Stimulated activated naive CD8-positive, alpha-beta T cell treated with anti-CD3 and anti-CD28 coated beads, Interleukin-15, Interleukin-2, amounts not matched to agents 100 ng/mL and 50 ng/mL, for 24 hours (primary cell): ENCODE data around the gene KCNQ1OT1.

Experiments
- H3K27ac Mint-ChIP-seq: one replicate; pipeline ENCODE4 v1.8.0; 2021; ENCODE audit warnings: mild to moderate bottlenecking, mixed read lengths
- H3K27me3 Mint-ChIP-seq: one replicate; pipeline ENCODE4 v1.8.0; 2021; ENCODE audit warnings: mixed read lengths
- H3K36me3 Mint-ChIP-seq: one replicate; pipeline ENCODE4 v1.8.0; 2021; ENCODE audit warnings: low read depth, mixed read lengths
- H3K4me1 Mint-ChIP-seq: one replicate; pipeline ENCODE4 v1.8.0; 2021; ENCODE audit warnings: low read depth, mixed read lengths
- H3K4me3 Mint-ChIP-seq: one replicate; pipeline ENCODE4 v1.8.0; 2021; ENCODE audit warnings: mild to moderate bottlenecking, mixed read lengths
- H3K9me3 Mint-ChIP-seq: one replicate; pipeline ENCODE4 v1.8.0; 2021; ENCODE audit warnings: mixed read lengths

KCNQ1OT1 gene

DNA sequence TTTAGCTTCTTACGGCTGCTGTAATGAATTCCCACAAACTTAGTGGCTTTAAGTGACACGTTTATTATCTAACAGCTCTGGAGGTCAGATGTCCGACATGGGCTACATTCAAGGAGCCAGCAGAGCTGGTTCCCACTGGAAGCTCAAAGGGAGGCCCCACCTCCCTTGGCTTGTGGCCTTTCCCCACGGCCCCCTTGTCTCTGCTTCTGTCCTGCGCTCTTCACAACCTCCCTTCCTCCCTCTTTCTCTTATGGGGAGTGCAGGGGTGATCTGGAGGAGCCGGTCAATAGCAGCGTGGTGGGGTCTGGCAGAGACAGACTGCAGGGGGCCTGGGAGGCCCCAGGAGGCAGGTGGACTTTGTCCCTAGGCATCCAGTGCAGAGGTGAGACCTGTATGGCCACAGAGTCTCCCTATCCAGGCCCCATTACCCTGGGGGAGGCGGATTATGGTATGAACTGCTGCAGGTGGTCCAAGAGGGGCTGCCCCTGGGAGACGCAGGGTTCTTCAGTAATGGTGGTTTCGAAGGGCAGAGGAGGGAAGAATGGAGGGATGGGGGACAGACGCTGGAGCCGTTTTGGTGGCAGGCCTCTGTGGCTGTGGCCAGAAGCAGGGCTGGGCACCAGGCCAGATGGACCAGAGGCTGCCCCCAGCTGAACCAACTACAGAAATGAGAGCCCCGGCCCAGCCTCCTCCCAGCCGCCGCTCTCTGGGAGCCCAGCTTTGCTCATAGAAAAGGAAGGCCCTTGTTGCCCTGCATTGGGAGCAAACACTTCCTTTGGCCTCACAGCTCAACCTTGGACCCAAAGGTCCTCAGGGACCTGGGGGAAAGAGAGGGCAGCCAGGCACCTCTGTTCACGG lies 30.7 kb upstream of the KCNQ1OT1 start:
- no peak overlapping the region for H3K4me3 Mint-ChIP-seq
- H3K9me3 Mint-ChIP-seq = no peaks in the 10 kb centered on the region
- no peaks in the 10 kb centered on the region for H3K4me1 Mint-ChIP-seq
- H3K27me3 Mint-ChIP-seq = no peaks in the 10 kb centered on the region
- H3K27ac Mint-ChIP-seq = no peak overlapping the region
- H3K36me3 Mint-ChIP-seq = no peaks in the 10 kb centered on the region

DNA sequence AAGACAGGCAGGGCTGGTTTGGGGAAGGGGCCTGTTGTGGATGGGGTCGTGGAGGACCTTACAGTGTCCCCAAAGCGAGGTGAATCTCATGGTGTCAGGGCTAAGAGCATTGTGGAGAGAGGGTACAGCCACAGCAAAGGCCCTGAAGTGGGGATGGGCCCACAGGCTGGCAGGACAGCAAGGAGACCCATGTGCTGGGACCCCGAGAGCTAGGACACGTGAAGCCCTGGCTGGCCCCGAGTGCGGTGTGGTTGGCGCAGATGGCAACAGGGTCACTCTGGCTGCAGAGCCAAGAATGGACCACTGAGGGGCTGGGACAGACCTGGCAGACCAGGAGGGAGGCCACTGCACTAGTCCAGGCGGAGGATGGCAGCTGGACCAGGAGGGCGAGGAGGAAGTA lies 30.0 kb upstream of the KCNQ1OT1 start:
- no peaks in the 10 kb centered on the region for H3K36me3 Mint-ChIP-seq
- H3K4me1 Mint-ChIP-seq = no peaks in the 10 kb centered on the region
- H3K4me3 Mint-ChIP-seq = no peak overlapping the region
- no peaks in the 10 kb centered on the region for H3K9me3 Mint-ChIP-seq
- H3K27ac Mint-ChIP-seq = no peak overlapping the region
- no peaks in the 10 kb centered on the region for H3K27me3 Mint-ChIP-seq

DNA sequence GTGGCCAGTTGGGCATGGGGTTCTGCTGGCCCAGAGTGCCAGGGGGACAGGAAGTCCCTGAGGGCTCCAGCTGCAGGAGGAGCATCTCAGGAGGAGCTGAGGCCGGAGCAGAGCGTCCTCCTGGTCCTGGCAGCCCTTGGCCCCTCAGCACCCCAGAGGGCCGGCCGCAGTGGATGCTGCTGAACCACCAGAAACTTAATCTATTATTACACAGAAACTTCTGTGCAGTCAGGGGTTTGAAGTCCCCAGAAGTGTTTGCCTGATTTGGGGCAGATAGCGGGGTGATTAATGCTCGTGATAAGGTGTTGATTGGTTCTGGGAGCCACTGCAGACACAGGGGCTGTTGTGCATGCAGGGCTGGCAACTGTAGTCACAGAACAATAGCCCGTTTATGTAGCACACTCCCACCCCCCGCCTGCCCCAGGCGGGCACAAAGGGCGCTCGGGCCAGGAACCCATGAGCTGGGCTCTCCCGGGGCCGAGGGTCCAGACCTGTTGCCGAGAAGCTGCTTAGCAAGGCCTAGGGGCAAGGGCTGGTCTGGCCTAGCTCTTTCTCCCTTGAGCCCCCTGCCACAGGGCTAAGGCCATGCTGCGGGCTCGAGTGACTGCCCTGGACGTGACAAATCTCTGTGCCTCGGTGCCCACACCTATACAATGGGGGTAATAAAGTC lies 29.0 kb upstream of the KCNQ1OT1 start:
- Mint-ChIP-seq H3K4me3 (no peak overlapping the region), H3K27ac (no peak overlapping the region), H3K4me1 (no peaks in the 10 kb centered on the region), H3K9me3 (no peaks in the 10 kb centered on the region), H3K27me3 (no peaks in the 10 kb centered on the region), H3K36me3 (no peaks in the 10 kb centered on the region)

DNA sequence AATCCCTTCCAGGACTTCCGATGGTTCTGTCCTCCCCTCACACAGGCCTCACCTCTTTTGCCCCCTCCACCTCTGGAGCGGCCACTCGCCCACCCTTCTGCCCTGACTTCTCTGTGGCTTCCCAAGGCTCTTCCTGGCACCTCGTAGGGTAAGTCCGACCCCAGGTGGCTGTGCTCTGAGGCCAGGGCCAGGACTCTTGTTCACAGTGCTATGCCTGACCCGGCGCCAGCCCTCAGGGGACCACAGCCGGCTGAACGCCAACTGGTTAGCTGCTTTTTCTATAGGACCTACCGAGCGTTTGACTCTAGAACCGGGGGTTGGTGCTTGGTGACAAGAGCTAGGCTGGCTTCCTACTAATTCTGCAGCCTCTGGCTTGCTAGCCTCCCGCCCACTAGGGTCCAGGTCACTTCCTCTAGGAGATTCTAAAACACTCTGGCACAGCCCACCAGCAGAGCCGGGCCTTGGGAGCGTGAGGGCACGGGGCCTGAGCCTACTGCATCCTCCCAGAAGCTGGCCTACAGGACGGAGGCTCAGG lies 28.4 kb upstream of the KCNQ1OT1 start:
- Mint-ChIP-seq H3K4me3 (no peak overlapping the region), H3K9me3 (no peaks in the 10 kb centered on the region), H3K27ac (no peak overlapping the region), H3K4me1 (no peaks in the 10 kb centered on the region), H3K27me3 (no peaks in the 10 kb centered on the region), H3K36me3 (no peaks in the 10 kb centered on the region)

DNA sequence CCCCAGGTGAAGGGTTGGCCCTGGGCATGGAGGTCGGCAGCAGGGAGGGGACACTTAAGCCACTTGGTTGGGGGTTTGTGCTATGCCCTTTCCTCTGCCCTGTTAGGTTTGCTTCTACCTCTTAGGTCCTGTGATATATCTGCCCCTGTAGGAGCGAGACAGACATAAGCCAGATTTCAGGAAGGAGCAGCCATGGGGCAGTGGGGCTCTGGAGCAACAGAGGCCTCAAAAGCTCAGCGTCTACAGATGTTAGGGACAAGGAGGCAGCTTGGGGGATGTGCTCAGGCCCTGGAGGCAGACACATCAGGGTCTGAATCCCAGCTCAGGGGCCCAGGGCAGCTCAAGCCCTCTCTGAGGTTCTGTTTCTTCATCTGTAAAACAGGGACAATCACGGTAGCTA lies 27.2 kb upstream of the KCNQ1OT1 start:
- no peaks in the 10 kb centered on the region for H3K27me3 Mint-ChIP-seq
- H3K4me3 Mint-ChIP-seq = no peak overlapping the region
- no peaks in the 10 kb centered on the region for H3K36me3 Mint-ChIP-seq
- H3K4me1 Mint-ChIP-seq = no peaks in the 10 kb centered on the region
- H3K27ac Mint-ChIP-seq = no peak overlapping the region
- H3K9me3 Mint-ChIP-seq = no peaks in the 10 kb centered on the region

DNA sequence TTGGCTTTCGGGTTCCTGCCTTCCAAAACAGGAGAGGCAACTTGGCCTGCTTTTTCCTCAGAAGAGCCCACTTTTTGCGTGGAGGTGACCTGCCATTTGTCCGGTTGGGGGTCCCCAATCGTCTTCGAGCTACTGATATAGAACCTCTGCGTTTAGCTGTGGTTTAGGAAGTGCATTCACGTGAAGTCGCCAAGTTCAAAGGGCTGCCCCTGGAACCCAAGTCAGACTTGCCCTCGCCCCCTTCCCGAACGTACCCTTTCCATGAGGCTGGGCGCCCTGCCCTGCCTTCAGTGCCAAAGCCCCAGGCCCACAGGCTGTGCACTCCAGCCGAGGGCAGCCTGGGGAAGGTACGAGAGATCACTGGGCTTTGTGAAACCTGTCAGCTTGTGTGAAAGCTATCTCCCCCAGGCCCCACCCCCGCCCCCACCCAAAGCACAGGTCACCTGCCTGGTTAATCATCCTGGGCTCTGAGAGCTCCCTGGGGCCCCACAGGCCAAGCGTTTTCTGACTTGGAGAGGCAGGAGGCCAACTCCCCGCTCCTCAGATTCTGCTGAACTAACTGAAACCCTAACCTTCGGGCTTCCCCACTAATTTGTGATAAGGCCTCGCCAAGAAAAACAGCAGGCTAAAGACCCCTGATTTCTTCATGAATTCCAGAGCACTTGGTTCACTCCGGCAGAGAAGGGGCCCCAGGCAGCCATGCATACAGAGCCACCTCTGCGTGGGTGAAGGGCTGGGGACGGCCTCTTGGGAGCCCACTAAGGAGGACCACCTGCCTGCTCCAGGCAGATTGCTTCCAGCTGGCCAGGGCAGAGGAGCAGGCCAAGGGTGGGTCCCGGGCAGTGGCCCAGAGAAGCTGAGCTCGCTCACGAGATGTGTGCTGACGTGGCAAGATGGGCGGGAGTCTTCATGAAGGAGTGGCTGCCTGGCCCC lies 25.8 kb upstream of the KCNQ1OT1 start:
- H3K27me3 Mint-ChIP-seq = no peaks in the 10 kb centered on the region
- H3K27ac Mint-ChIP-seq = no peak overlapping the region
- H3K4me3 Mint-ChIP-seq = no peak overlapping the region
- H3K4me1 Mint-ChIP-seq = no peaks in the 10 kb centered on the region
- no peaks in the 10 kb centered on the region for H3K9me3 Mint-ChIP-seq
- no peaks in the 10 kb centered on the region for H3K36me3 Mint-ChIP-seq

DNA sequence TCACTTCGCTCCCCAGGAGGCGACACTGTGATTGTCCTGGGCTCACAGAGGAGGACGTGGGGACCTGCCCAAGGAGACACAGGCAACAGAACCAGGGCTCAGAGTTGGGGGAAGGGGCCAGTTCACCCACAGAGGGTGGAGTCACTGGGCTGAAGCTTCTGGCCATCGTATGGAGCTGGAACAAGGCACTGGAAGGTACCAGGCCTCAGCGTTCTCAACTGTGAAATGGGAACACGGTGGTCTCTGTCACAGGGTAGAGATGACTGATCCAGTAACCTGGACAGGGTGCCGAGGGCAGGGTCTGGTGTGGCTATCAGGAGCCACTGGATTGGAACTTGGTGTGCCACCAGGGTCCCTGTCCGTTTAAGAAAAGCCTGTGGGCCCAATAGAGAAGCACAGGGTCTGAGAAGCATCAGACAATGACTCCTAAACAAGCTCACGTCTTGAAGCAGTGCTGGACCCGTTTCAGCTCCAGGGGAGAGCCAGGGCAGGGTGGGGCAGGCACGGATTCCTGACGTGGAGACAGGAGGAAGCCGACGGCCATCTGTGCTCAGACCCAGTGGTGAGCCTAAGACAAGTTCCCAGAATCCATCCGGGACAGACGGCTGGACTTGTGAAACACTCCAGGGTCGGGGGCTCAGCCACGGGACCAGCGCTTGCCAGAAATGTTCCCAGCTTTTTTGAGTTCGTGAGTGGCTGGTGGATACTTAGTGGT lies 25.0 kb upstream of the KCNQ1OT1 start:
- Mint-ChIP-seq H3K36me3 (no peaks in the 10 kb centered on the region), H3K9me3 (no peaks in the 10 kb centered on the region), H3K4me1 (no peaks in the 10 kb centered on the region), H3K27me3 (no peaks in the 10 kb centered on the region), H3K4me3 (no peak overlapping the region), H3K27ac (no peak overlapping the region)

DNA sequence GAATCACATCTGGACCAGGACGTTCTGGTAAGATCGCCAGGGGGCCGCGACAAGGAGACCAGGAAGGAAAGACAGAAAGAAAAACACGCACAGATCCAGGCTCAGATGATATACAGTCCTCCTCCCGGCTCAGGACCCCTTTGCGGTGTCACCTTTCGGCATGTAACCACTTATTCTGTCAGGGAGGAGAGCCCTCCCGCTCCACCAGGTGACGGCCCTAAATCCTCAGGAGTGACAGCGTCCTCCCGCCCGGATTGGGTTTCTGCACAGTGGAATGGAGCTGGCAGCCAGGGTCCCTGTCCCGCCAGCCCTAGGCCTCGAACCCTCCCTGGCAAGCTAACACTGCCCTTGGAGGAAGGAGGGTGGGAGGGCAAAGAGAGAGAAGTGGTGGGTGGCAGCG lies 24.3 kb upstream of the KCNQ1OT1 start:
- no peaks in the 10 kb centered on the region for H3K36me3 Mint-ChIP-seq
- H3K27me3 Mint-ChIP-seq = no peaks in the 10 kb centered on the region
- no peaks in the 10 kb centered on the region for H3K9me3 Mint-ChIP-seq
- H3K27ac Mint-ChIP-seq = no peak overlapping the region
- no peak overlapping the region for H3K4me3 Mint-ChIP-seq
- H3K4me1 Mint-ChIP-seq = no peaks in the 10 kb centered on the region

DNA sequence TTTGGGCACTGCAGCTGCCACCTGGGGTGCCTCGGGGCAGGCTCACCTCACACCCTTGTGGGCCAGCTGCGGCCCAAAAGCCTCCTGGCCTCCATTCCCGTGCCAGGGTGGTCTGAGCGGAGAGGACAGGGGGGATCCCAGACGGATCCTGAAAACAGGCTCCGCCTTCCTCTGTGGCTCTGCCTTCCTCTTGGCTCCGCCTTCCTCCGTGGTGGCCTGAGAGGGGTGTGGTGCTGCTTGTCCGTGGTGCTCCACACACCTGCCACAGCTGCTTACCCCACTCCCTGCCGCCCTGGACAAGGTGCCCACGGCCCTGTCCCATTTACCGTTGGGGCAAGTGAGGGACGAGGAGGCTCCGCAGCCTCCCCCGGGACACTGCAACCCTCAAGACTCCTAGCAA lies 23.2 kb upstream of the KCNQ1OT1 start:
- no peaks in the 10 kb centered on the region for H3K27me3 Mint-ChIP-seq
- no peaks in the 10 kb centered on the region for H3K36me3 Mint-ChIP-seq
- H3K4me1 Mint-ChIP-seq = no peaks in the 10 kb centered on the region
- H3K4me3 Mint-ChIP-seq = no peak overlapping the region
- H3K9me3 Mint-ChIP-seq = no peaks in the 10 kb centered on the region
- H3K27ac Mint-ChIP-seq = no peak overlapping the region

DNA sequence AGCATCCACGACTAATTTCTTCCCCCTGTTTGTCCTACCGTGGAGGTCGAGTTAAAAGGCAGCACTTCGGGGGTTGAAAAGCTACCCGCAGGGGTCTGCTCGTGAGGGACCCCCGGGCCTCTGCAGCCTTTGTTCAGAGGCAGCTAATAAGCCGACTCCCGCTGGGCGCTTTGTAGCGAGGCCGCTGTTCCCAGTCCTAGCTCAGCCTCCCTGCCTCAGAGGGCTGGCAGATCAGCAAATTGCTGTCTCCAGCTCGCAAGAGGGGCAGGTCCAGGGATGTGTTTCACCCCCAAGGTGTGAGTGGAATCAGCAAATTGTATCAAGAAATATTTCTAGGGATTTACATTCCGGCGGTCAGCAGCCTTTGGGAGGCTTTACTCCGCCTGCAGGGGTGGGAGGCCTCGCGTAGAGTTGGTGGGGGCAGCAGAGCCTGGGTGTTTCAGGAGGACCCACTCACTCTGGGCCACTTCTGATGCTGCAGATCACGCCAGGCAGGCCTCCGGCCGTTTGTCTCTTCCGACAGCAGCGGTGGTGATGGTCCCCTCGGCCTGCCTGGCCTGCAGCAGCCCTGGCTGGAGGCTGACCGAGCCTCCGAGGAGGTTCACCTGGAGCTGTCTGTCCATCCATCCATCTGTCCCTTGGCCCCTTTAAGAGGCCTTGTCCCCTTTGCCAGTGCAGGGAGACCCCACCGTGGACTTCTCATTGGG lies 21.6 kb upstream of the KCNQ1OT1 start:
- no peaks in the 10 kb centered on the region for H3K36me3 Mint-ChIP-seq
- no peaks in the 10 kb centered on the region for H3K27me3 Mint-ChIP-seq
- no peaks in the 10 kb centered on the region for H3K9me3 Mint-ChIP-seq
- no peak overlapping the region for H3K4me3 Mint-ChIP-seq
- H3K4me1 Mint-ChIP-seq = no peaks in the 10 kb centered on the region
- H3K27ac Mint-ChIP-seq = no peak overlapping the region

DNA sequence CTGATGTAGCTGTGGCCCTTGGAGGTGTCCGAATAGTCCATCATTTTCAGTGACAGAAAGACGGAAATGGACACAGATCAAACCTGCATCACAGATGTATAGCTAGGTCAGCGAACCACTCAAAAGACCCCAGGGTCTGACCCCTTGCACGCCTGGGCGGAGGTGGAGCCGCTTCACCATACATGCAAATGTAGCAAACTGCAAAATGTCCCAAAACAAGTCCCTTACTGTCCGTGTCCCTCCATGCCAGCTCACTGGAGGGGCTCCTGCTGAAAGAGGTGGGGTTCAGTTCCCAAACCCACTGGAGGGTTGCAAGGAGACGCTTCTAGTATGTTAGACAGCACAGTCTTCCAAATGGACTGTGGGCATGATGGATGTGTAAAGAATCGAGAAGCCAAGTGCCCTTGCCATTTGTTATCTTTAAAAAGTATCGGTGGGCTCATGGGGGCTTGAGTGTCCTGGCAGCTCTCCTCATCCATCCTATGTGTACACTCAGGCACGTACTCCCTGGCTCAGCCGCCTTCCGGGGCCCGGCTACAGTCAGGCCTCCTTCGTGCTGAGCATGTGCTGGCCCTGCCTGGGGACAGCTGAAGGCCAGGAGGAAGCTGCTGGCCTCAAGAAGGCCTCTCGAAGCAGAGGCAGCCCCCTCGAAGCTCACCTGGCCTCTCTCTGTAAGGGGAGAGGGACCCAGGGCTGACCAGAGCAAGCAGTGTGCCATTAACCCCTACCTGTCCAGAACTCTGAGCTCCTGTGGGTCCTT lies 20.2 kb upstream of the KCNQ1OT1 start:
- H3K4me3 Mint-ChIP-seq = no peak overlapping the region
- H3K27ac Mint-ChIP-seq = no peak overlapping the region
- H3K36me3 Mint-ChIP-seq = no peaks in the 10 kb centered on the region
- H3K4me1 Mint-ChIP-seq = no peaks in the 10 kb centered on the region
- no peaks in the 10 kb centered on the region for H3K9me3 Mint-ChIP-seq
- H3K27me3 Mint-ChIP-seq = no peaks in the 10 kb centered on the region

DNA sequence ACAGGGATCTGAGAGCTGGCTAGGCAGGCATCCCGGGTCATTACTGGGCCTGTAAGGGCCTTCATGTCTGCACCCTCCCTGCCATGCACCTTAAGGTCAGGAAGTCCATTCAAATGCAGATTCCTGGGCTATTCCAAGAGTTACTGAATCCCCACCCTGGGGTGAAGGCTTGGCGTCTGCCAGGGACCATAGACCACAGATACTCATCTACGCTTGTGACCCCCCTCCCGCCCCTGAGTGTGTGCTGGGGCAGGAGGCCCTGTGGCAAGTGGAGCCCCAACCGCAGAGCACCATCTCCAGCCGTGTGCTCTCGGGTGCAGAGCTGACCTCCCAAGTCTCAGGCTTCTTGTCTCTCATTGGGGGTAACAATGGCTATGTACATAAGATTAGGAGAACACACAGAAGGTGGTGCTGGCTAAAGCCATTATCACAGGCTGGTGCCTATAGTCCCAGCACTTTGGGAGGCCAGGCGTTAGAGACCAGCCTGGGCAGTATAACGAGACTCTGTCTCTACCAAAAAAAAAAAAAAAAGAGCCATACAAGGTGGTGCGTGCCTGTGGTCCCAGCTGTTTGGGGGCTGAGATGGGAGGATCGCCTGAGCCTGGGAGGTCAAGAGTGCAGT lies 19.1 kb upstream of the KCNQ1OT1 start:
- H3K4me1 Mint-ChIP-seq = no peaks in the 10 kb centered on the region
- no peak overlapping the region for H3K4me3 Mint-ChIP-seq
- H3K9me3 Mint-ChIP-seq = no peaks in the 10 kb centered on the region
- H3K27ac Mint-ChIP-seq = no peak overlapping the region
- H3K27me3 Mint-ChIP-seq = no peaks in the 10 kb centered on the region
- H3K36me3 Mint-ChIP-seq = no peaks in the 10 kb centered on the region
